ENCODE results near the gene MYOF.

MYOF gene

DNA sequence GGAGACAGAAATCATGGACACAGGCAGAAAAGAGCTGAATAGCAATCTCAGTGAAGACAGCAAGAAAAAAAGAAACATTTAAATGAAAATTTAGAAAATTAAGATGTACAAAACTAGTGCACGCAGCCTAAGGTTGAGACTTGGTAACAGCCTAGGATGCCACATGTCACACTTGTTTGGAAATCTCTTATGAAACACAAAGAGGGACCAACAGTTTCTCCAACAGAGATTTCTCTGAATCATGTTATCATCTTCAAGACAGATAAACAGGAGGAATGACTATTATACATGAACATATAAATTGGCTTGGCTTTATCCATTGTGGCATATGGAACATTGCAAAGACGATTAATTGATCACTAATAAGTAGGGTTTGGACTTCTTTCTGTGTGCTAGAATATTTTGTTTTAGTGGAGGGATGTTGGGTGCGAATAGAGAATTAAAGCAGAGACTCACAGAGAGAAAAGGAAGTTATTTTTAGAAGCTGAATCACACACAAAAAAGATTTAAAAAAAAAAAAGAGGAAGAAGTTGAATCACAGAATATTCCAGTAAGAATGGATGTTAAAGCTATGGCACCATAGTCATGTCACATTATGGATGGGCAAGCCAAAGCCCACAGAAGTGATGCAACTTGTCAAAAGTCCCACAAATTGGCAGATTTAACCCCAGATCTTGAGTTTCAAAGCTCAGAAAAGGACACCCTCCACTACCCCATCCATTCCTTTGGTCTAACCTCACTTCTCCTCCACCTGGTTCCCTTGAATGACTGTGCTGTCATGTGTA, 91.6 kb downstream of the MYOF start:
- no peak overlapping the region for H2BK120ac ChIP-seq (ENCODE audit: low read depth, low read length)
- WGBS, result 100% methylated on average over 3 of the region's 3 CpGs
- no peak overlapping the region for H3K23ac ChIP-seq (ENCODE audit: low read length in 2 of 2)
- no peak overlapping the region for H4K91ac ChIP-seq (ENCODE audit: low read length)
- H3K9me3 ChIP-seq (ENCODE audit: control insufficient read depth, low read length), result no peaks in the 10 kb centered on the region
- peaks cover 21% of the 10 kb centered on the region for H3K79me1 ChIP-seq (replicated peaks; ENCODE audit: low read length, poor library complexity, severe bottlenecking)
- H3K27me3 ChIP-seq (ENCODE audit: control insufficient read depth in 1 of 2, insufficient read depth in 1 of 2, low read length in 2 of 2), result no peaks in the 10 kb centered on the region
- peak; percentile 20 for DNase-seq
- peak overlapping the region; percentile 26 for H3K9ac ChIP-seq (ENCODE audit: low read length)
- no peak overlapping the region for H3K18ac ChIP-seq (ENCODE audit: low read depth in 1 of 2, low read length in 2 of 2)
- no peak overlapping the region for H2BK12ac ChIP-seq (ENCODE audit: low read length in 2 of 2)
- H3K14ac ChIP-seq (ENCODE audit: low read length in 2 of 2), result no peak overlapping the region
- H3K36me3 ChIP-seq (ENCODE audit: control insufficient read depth in 1 of 2, insufficient read depth in 2 of 2, low read depth in 1 of 2, low read length in 2 of 2), result peaks cover 29 to 92% of the 10 kb centered on the region in 2 experiments
- H3K27ac ChIP-seq (ENCODE audit: low read length, poor library complexity, severe bottlenecking), result no peak overlapping the region
- no peak overlapping the region for H4K8ac ChIP-seq (ENCODE audit: low read length)
- no peak overlapping the region for H2BK15ac ChIP-seq (ENCODE audit: low read depth, poor library complexity, severe bottlenecking)
- peaks cover 2% of the 10 kb centered on the region for H3K4me1 ChIP-seq (ENCODE audit: control insufficient read depth, insufficient read depth, low read depth, low read length)
- no peak overlapping the region for H3K4ac ChIP-seq (ENCODE audit: low read depth in 1 of 2, low read length in 2 of 2)
- H2AFZ ChIP-seq (ENCODE audit: low read depth, low read length), result no peak overlapping the region
- H2BK5ac ChIP-seq (ENCODE audit: low read depth, low read length, poor library complexity, severe bottlenecking), result no peak overlapping the region
- no peak overlapping the region for H3K4me2 ChIP-seq (ENCODE audit: low read length, poor library complexity, severe bottlenecking)
- no peak overlapping the region for H3K4me3 ChIP-seq (ENCODE audit: insufficient read depth in 1 of 2, low read depth in 1 of 2, low read length in 2 of 2)
- no peak overlapping the region for H2AK5ac ChIP-seq (ENCODE audit: low read length, severe bottlenecking)

DNA sequence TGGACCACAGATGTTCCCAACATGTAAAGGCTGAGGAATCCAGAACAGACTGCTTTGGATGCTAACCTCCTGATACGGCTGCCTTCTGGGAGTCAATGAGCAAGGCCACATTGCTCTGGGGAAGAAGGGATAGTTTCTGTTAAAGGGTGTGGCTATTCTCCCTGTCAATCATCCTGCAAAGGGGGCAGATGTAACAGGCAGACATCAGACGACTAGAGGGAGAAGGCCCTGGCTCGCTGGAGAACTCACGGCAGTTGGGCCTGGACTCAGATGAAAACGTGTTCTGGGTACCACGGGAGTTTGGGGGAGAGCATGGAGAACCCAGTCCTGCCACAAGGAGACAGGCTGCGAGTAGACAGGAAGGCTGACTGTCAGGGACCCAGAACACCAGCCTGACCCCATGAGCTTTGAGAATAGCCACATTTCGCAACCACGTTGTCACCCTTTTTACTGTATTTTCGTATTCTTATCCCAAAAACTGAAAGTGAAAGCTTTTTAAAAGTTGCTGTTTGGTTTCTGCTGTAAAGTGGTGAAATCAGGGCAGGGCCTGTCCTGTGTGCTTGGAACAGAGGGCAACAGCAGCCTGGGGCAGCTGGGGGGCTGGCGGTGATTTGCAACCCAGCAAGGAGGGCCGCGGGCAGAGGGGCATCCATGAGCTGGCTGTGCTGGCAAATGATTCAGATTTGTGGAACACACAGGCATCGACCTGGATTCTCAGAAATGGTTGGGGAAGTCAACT, 95.3 kb downstream of the MYOF start:
- H3K4me1 ChIP-seq (ENCODE audit: control insufficient read depth, insufficient read depth, low read depth, low read length), result peaks cover 8% of the 10 kb centered on the region
- no peak overlapping the region for H4K91ac ChIP-seq (ENCODE audit: low read length)
- WGBS, result 90% methylated on average over 13 of the region's 14 CpGs
- H2BK12ac ChIP-seq (ENCODE audit: low read length in 2 of 2), result peak overlapping the region in 1 of 2 experiments; percentile 29
- H3K18ac ChIP-seq (ENCODE audit: low read depth in 1 of 2, low read length in 2 of 2), result peak overlapping the region in 1 of 2 experiments; percentile 71
- DNase-seq, result peak; percentile 78
- no peak overlapping the region for H3K4me2 ChIP-seq (ENCODE audit: low read length, poor library complexity, severe bottlenecking)
- no peak overlapping the region for H2BK5ac ChIP-seq (ENCODE audit: low read depth, low read length, poor library complexity, severe bottlenecking)
- H3K4ac ChIP-seq (ENCODE audit: low read depth in 1 of 2, low read length in 2 of 2), result peak overlapping the region in 1 of 2 experiments; percentile 42
- peaks cover 33 to 83% of the 10 kb centered on the region in 2 experiments for H3K36me3 ChIP-seq (ENCODE audit: control insufficient read depth in 1 of 2, insufficient read depth in 2 of 2, low read depth in 1 of 2, low read length in 2 of 2)
- H3K9ac ChIP-seq (ENCODE audit: low read length), result peak overlapping the region; percentile 78
- H2BK120ac ChIP-seq (ENCODE audit: low read depth, low read length), result no peak overlapping the region
- peak overlapping the region; percentile 16 for H4K8ac ChIP-seq (ENCODE audit: low read length)
- no peak overlapping the region for H3K23ac ChIP-seq (ENCODE audit: low read length in 2 of 2)
- H3K4me3 ChIP-seq (ENCODE audit: insufficient read depth in 1 of 2, low read depth in 1 of 2, low read length in 2 of 2), result peak overlapping the region in 1 of 2 experiments; percentile 42
- H2BK15ac ChIP-seq (ENCODE audit: low read depth, poor library complexity, severe bottlenecking), result no peak overlapping the region
- H3K27me3 ChIP-seq (ENCODE audit: control insufficient read depth in 1 of 2, insufficient read depth in 1 of 2, low read length in 2 of 2), result no peaks in the 10 kb centered on the region
- peaks cover 20% of the 10 kb centered on the region for H3K79me1 ChIP-seq (replicated peaks; ENCODE audit: low read length, poor library complexity, severe bottlenecking)
- H3K14ac ChIP-seq (ENCODE audit: low read length in 2 of 2), result no peak overlapping the region
- H3K9me3 ChIP-seq (ENCODE audit: control insufficient read depth, low read length), result no peaks in the 10 kb centered on the region
- peak overlapping the region; percentile 46 for H3K27ac ChIP-seq (ENCODE audit: low read length, poor library complexity, severe bottlenecking)
- H2AFZ ChIP-seq (ENCODE audit: low read depth, low read length), result no peak overlapping the region
- H2AK5ac ChIP-seq (ENCODE audit: low read length, severe bottlenecking), result no peak overlapping the region

DNA sequence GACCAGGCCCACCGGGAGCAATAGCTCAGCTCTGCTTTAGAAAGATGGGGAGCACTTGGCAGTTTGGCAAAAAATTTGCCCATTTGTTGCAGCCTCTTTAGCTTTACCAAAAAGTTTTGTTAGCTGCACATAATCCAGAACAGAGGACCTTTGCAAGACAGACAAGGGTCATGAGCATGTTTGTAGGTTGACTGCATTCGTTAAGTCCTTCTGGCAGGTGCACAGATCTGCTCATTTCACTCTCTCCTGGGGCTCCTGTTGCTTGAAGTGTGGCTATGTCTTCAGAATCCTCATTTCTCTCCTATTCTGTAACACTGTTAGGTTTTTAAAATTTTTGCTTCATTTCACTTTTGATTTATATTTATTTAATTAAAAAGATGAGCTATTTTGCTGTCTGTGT, 96.8 kb downstream of the MYOF start:
- Histone ChIP-seq H3K18ac (ENCODE audit: low read depth in 1 of 2, low read length in 2 of 2) (peak overlapping the region in 1 of 2 experiments; percentile 55), H3K27me3 (ENCODE audit: control insufficient read depth in 1 of 2, insufficient read depth in 1 of 2, low read length in 2 of 2) (no peaks in the 10 kb centered on the region), H4K91ac (ENCODE audit: low read length) (no peak overlapping the region), H3K4ac (ENCODE audit: low read depth in 1 of 2, low read length in 2 of 2) (no peak overlapping the region), H3K23ac (ENCODE audit: low read length in 2 of 2) (no peak overlapping the region), H2BK12ac (ENCODE audit: low read length in 2 of 2) (peak overlapping the region in 1 of 2 experiments; percentile 70), H3K36me3 (ENCODE audit: control insufficient read depth in 1 of 2, insufficient read depth in 2 of 2, low read depth in 1 of 2, low read length in 2 of 2) (peaks cover 40 to 85% of the 10 kb centered on the region in 2 experiments), H3K79me1 (replicated peaks; ENCODE audit: low read length, poor library complexity, severe bottlenecking) (peaks cover 21% of the 10 kb centered on the region), H3K4me3 (ENCODE audit: insufficient read depth in 1 of 2, low read depth in 1 of 2, low read length in 2 of 2) (no peak overlapping the region), H3K4me2 (ENCODE audit: low read length, poor library complexity, severe bottlenecking) (no peak overlapping the region), H3K4me1 (ENCODE audit: control insufficient read depth, insufficient read depth, low read depth, low read length) (peaks cover 13% of the 10 kb centered on the region), H3K27ac (ENCODE audit: low read length, poor library complexity, severe bottlenecking) (peak overlapping the region; percentile 57), H4K8ac (ENCODE audit: low read length) (no peak overlapping the region), H2AFZ (ENCODE audit: low read depth, low read length) (no peak overlapping the region), H2AK5ac (ENCODE audit: low read length, severe bottlenecking) (peak overlapping the region; percentile 4), H2BK5ac (ENCODE audit: low read depth, low read length, poor library complexity, severe bottlenecking) (no peak overlapping the region), H2BK120ac (ENCODE audit: low read depth, low read length) (no peak overlapping the region), H3K14ac (ENCODE audit: low read length in 2 of 2) (no peak overlapping the region), H3K9ac (ENCODE audit: low read length) (peak overlapping the region; percentile 5), H3K9me3 (ENCODE audit: control insufficient read depth, low read length) (no peaks in the 10 kb centered on the region), H2BK15ac (ENCODE audit: low read depth, poor library complexity, severe bottlenecking) (no peak overlapping the region)
- 100% methylated on average over 2 of the region's 2 CpGs for WGBS
- DNase-seq, result no peak

DNA sequence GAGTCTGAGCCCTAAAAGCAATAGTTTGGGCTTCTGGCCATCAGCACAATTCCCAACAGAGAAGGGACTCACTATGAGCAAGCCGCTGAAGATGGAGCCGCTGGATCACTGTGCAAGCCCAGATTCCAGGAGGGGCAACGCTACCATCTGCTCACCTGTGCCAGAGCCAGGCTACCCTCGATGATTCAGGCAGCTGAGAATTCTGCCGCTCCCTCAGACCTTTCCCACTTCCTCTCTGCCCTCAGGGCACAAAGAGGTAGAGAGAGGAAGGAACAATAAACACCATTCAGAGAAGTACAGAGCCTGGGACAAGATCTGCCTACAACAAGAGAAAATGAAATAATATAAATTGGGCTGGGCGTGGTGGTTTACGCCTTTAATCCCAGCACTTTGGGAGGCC, 98.1 kb downstream of the MYOF start:
- Histone ChIP-seq H3K79me1 (replicated peaks; ENCODE audit: low read length, poor library complexity, severe bottlenecking) (peaks cover 18% of the 10 kb centered on the region), H3K4ac (ENCODE audit: low read depth in 1 of 2, low read length in 2 of 2) (peak overlapping the region in 1 of 2 experiments; percentile 22), H4K8ac (ENCODE audit: low read length) (peak overlapping the region; percentile 2), H3K18ac (ENCODE audit: low read depth in 1 of 2, low read length in 2 of 2) (peak overlapping the region; percentile 44 to 71), H2AFZ (ENCODE audit: low read depth, low read length) (no peak overlapping the region), H2BK15ac (ENCODE audit: low read depth, poor library complexity, severe bottlenecking) (no peak overlapping the region), H3K27ac (ENCODE audit: low read length, poor library complexity, severe bottlenecking) (peak overlapping the region; percentile 73), H2BK120ac (ENCODE audit: low read depth, low read length) (no peak overlapping the region), H2AK5ac (ENCODE audit: low read length, severe bottlenecking) (peak overlapping the region; percentile 5), H3K36me3 (ENCODE audit: control insufficient read depth in 1 of 2, insufficient read depth in 2 of 2, low read depth in 1 of 2, low read length in 2 of 2) (peaks cover 42 to 85% of the 10 kb centered on the region in 2 experiments), H3K9me3 (ENCODE audit: control insufficient read depth, low read length) (no peaks in the 10 kb centered on the region), H3K14ac (ENCODE audit: low read length in 2 of 2) (peak overlapping the region in 1 of 2 experiments; percentile 5), H3K4me2 (ENCODE audit: low read length, poor library complexity, severe bottlenecking) (no peak overlapping the region), H2BK5ac (ENCODE audit: low read depth, low read length, poor library complexity, severe bottlenecking) (peak overlapping the region; percentile 31), H3K27me3 (ENCODE audit: control insufficient read depth in 1 of 2, insufficient read depth in 1 of 2, low read length in 2 of 2) (no peaks in the 10 kb centered on the region), H3K4me3 (ENCODE audit: insufficient read depth in 1 of 2, low read depth in 1 of 2, low read length in 2 of 2) (peak overlapping the region in 1 of 2 experiments; percentile 32), H3K9ac (ENCODE audit: low read length) (peak overlapping the region; percentile 55), H4K91ac (ENCODE audit: low read length) (peak overlapping the region; percentile 15), H2BK12ac (ENCODE audit: low read length in 2 of 2) (peak overlapping the region in 1 of 2 experiments; percentile 7), H3K23ac (ENCODE audit: low read length in 2 of 2) (no peak overlapping the region), H3K4me1 (ENCODE audit: control insufficient read depth, insufficient read depth, low read depth, low read length) (peaks cover 15% of the 10 kb centered on the region)
- DNase-seq, result no peak
- 70% methylated on average over 4 of the region's 7 CpGs for WGBS
